GM10266 (cell line): Measurements from ENCODE around the gene TSPAN9.

Source experiments
- DNase-seq: peaks from one replicate; pipeline ENCODE4 v3.0.0; 2012; ENCODE audit errors: extremely low spot score
- TF ChIP-seq, protein P1 (sequence below): IDR thresholded peaks from 2 replicates; pipeline ENCODE4 v1.5.1; 2012; ENCODE audit warnings: mild to moderate bottlenecking, low read depth; ENCODE audit not compliant: control insufficient read depth, insufficient read depth; ENCODE audit errors: missing control alignments

TSPAN9 gene

DNA sequence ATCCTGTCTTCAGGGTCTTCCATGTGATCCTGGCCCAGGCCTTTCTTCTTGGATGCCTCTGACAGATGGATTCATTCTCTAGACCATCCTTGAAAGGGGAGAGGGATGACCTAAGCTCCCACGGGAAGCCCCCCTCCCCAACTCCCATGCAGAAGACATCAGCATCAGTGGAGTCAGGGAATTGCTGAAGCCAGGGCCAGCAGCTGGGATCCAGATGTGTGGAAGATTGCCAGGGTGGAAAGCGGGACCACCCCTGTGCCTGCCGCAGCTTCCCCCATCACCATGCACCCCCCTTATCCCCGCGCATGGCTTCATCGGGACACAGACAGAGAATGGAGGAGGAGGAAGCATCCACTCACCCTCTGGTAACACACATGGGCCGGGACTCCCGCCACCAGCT, 230.2 kb downstream of the TSPAN9 start:
- DNase-seq = no peak
- TF ChIP-seq, protein P1, sequence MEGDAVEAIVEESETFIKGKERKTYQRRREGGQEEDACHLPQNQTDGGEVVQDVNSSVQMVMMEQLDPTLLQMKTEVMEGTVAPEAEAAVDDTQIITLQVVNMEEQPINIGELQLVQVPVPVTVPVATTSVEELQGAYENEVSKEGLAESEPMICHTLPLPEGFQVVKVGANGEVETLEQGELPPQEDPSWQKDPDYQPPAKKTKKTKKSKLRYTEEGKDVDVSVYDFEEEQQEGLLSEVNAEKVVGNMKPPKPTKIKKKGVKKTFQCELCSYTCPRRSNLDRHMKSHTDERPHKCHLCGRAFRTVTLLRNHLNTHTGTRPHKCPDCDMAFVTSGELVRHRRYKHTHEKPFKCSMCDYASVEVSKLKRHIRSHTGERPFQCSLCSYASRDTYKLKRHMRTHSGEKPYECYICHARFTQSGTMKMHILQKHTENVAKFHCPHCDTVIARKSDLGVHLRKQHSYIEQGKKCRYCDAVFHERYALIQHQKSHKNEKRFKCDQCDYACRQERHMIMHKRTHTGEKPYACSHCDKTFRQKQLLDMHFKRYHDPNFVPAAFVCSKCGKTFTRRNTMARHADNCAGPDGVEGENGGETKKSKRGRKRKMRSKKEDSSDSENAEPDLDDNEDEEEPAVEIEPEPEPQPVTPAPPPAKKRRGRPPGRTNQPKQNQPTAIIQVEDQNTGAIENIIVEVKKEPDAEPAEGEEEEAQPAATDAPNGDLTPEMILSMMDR = no peak

DNA sequence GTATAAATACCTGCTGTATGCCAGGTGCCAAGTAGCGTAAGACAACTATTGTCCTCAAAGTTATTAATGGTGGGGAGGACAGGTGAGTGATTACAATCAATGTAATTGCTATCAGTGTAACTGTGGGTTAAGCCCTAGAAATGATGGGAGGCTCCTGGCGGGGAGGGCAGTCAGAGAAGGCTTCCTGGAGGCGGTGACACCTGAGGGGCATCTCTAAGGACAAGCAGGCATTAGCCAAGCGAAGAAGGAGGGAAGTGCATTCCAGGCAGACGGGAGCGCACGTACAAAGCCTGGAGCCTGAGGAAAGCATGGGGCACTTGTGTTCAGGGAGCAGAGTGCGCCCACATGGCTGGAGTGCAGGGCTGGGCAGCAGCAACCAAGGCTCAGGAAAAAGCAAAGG, 230.9 kb downstream of the TSPAN9 start:
- DNase-seq = no peak
- TF ChIP-seq, protein P1 = no peak

DNA sequence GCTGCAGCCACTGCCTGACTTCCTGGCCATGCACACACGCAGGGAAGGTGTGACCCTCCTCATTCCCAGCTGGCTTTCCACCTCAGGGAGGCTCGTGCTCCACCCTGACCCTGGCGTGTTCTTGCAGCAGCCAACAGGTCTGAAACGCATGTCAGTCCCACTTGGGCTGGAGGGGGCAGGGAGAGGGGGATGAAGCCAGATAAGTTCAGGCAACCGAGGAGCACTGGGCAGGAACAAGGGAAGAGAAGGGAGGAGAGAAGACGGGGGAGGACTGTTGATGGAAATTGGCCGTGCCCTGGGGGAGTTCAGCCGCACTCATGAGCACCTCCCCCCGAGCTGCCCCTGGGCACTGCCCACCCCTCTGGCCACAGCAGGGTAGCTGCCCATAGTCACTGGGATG, 231.4 kb downstream of the TSPAN9 start:
- TF ChIP-seq, protein P1 = no peak
- DNase-seq = no peak

DNA sequence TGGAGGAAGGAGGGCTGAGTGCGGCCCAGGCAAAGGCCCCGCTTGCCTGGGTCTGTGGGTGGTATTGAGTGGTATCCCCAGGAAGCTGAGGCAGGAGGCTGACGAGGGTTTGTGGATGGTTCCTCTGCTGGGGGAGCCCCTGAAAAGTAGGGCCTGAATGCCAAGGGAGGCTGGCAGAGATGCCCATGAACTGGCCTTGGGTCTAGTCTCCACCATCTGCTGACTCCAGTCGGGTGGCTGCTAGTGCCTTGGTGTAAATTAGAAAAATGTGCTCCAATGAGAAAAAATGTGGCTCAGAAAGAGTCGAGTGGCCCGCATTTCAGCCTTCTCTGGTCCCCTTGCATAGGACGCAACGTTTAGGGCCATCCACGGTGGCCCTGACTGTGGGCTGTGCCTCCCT, 232.6 kb downstream of the TSPAN9 start:
- TF ChIP-seq, protein P1 = no peak

GRCh38 chr12:3310271-3311026, 233.3 kb downstream of the TSPAN9 start:
- no peak for DNase-seq

More for the DNA sequence above, 232.6 kb downstream of the TSPAN9 start:
- no peak for DNase-seq

GRCh38 chr12:3311027-3311402, 233.8 kb downstream of the TSPAN9 start:
- DNase-seq = no peak
- TF ChIP-seq, protein P1 = no peak

More at GRCh38 chr12:3310271-3311026, 233.3 kb downstream of the TSPAN9 start:
- TF ChIP-seq, protein P1 = no peak

GRCh38 chr12:3311491-3312103, 234.4 kb downstream of the TSPAN9 start:
- DNase-seq = no peak
- TF ChIP-seq, protein P1 = no peak
